ENCODE data around the gene C3AR1.
A peak's percentile ranks its signal among the peaks of the same experiment; 100 is the strongest.
"Not testable (repeated sequence)": the region's sequence is repeated elsewhere in the genome, so short reads cannot be mapped to it uniquely, and the experiment has no call there.

The C3AR1 gene

GRCh38 chr12:8057306-8057705 is 8.9 kb downstream of the C3AR1 start:
- DNase-seq, result no peak

GRCh38 chr12:8054816-8055215 is 11.3 kb downstream of the C3AR1 start:
- DNase-seq, result no peak

GRCh38 chr12:8052679-8053078 is 13.5 kb downstream of the C3AR1 start:
- no peak for DNase-seq

- DNase-seq, result no peak
Observed at GRCh38 chr12:8050600-8051250, 15.4 kb downstream of the C3AR1 start.

- no peak for DNase-seq
Observed at GRCh38 chr12:8048906-8049305, 17.3 kb downstream of the C3AR1 start.

- no peak for DNase-seq
Observed at GRCh38 chr12:8047842-8048241, 18.3 kb downstream of the C3AR1 start.

GRCh38 chr12:8045952-8046944 is 19.9 kb downstream of the C3AR1 start:
- peak; percentile 53 to 54 for DNase-seq

GRCh38 chr12:8040791-8041190 is 25.4 kb downstream of the C3AR1 start:
- no peak for DNase-seq

GRCh38 chr12:8038659-8039114 is 27.5 kb downstream of the C3AR1 start:
- DNase-seq, result peak; percentile 79 to 91

GRCh38 chr12:8037947-8038346 is 28.2 kb downstream of the C3AR1 start:
- DNase-seq, result no peak

GRCh38 chr12:8037046-8037663 is 29.0 kb downstream of the C3AR1 start:
- no peak for DNase-seq

GRCh38 chr12:8036346-8036745 is 29.8 kb downstream of the C3AR1 start:
- DNase-seq, result no peak

GRCh38 chr12:8035440-8036010 is 30.6 kb downstream of the C3AR1 start:
- DNase-seq, result no peak

GRCh38 chr12:8034802-8035201 is 31.4 kb downstream of the C3AR1 start:
- DNase-seq, result no peak

- DNase-seq, result peak in 1 of 2 experiments; percentile 4
Observed at GRCh38 chr12:8033153-8034044, 32.8 kb downstream of the C3AR1 start.

- DNase-seq, result peak; percentile 44 to 62
Observed at GRCh38 chr12:8032242-8033152, 33.7 kb downstream of the C3AR1 start, which contains the start of gene FOXJ2. Gene FOXJ2, plus strand, starts transcription at chr12:8032716. Its CDS starts 7,117 bp downstream, at chr12:8039833.

GRCh38 chr12:8031872-8032241 is 34.3 kb downstream of the C3AR1 start:
- DNase-seq, result no peak

GRCh38 chr12:8031017-8031416 is 35.1 kb downstream of the C3AR1 start:
- DNase-seq, result not testable (repeated sequence)

- DNase-seq, result no peak
Observed at GRCh38 chr12:8030189-8030588, 36.0 kb downstream of the C3AR1 start.

GRCh38 chr12:8028267-8028666 is 37.9 kb downstream of the C3AR1 start:
- no peak for DNase-seq

GRCh38 chr12:8027856-8028255 is 38.3 kb downstream of the C3AR1 start:
- no peak for DNase-seq
